GM21576 (cell line): ENCODE measurements around the gene ZNF454.
A peak's percentile ranks its signal among the peaks of the same experiment; 100 is the strongest.

Source experiments
- ATAC-seq: cut with Tn5 transposase; IDR thresholded peaks from one replicate; pipeline ENCODE4 v1.9.1; 2021; ENCODE audit warnings: mild to moderate bottlenecking, moderate library complexity; ENCODE audit not compliant: unreplicated experiment

ZNF454 gene

GRCh38 chr5:178940569-178941360, at the start of gene ZNF454:
ZNF454 (plus strand) TSS chr5:178941198; CDS start chr5:178942792, 1,594 bp downstream.
- no peak for ATAC-seq

DNA sequence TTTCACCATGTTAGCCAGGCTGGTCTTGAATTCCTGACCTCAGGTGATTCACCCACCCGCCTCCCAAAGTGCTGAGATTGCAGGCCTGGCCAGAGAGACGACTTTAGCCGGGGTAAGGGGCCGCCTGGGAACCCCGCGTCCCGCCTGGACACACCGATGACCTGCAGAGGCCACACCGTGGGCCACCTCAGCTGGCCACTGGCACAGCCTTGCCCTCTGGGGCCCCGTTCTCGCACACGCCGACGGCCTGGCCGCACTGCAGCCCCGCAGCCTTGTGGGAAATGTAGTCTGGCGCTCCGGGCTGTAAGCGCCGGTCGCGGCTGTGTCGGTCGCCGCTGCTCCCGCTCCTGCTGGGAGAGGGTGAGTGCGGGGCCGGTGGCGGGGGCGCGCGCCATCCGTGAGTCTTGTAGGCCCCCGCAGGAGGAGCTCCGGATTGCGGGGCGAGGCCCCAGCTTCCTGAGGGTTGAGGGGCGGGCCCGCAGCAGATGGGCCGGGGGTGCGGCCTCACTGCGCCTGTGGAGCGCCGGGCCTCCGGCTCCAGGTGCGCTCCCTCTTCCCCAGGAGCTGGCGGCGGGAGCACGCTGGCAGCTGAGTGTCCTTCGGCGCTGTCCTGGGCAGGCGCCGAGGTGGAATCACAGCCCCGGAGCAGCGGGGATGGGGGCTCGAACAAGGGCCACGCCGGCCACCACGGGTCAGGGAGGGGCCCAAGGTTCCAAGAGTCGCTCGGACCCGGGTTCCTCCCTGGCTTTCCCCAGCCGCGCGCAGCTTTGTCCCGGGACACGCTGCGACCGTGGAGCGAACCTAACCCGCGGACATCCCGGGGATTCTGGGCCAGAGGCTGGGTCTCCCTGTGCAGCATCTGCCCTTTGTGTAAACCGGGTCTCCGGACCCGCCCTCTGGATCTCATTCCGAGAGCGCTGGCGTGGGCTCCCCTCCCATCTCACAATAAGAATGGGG, 45.1 kb upstream of the ZNF454 start, which contains the start of gene ZFP2:
Gene ZFP2, plus strand, starts transcription at position 299 of the 957 bp plus-strand sequence. CDS start 35,401 bp downstream, outside the sequence.
- ATAC-seq: peak; percentile 81

DNA sequence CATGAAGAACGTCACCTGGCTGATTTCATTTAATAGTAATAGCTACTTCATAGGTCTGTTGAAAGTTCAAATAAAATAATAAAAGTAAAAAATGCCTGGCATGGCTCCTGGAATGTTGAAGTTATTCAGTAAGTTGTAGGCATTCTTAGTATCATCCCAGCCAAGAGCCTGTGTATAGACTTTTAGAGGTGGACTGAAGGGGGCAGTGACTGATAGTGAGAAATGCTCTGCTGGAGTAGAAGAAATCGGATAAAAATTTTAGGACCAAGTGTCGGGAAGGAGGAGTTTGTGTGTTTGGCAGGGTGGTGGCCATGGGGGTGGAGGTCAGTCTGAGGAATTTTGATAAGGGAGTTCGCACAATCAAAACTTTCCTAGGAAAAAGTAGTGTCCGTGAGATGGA, 41.7 kb upstream of the ZNF454 start:
- ATAC-seq: no peak

- ATAC-seq: no peak
Measured at GRCh38 chr5:178902849-178903248, 38.1 kb upstream of the ZNF454 start.

- ATAC-seq: no peak
Measured at GRCh38 chr5:178931846-178932760, 8.9 kb upstream of the ZNF454 start.

GRCh38 chr5:178941361-178941760, 363 bp downstream of the ZNF454 start:
- no peak for ATAC-seq

- no peak for ATAC-seq
Measured at GRCh38 chr5:178965465-178966055, 24.6 kb downstream of the ZNF454 start.

DNA sequence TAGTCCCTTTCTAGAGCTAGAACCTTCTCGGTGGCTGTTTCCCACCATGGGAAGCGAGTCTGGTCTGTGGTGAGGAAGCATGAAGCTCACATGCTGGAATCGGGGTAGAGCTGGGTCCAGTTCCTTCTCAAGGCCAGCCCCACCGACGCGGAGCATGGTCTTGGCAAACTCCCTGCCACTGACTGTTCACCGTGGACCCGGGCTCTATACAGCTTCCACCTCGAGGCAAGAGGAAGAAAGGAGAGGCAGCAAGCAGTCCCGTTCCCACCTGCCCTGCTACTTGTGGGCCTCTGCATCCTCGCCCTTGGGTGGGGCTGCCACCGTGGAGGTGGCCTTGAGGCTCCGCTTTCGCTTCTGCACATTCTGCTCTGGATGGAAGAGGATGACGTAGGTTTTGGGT, 40.4 kb downstream of the ZNF454 start:
- no peak for ATAC-seq

DNA sequence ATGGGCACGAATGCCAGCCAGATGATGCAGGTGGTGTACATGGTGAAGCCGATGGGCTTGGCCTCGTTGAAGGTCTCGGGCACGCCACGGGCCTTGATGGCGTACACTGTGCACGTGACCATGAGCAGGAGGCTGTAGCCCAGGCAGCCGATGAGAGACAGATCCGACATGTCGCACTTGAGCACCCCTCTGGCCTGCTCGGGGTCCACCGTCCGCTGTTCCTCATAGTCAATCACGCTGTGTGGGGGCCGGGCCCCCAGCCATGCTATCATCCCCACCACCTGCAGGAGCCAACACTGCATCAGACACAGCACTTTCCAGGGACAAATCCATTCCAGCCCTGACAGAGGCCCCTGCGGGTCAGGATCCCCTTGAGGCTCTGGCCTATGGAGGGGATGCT, 41.9 kb downstream of the ZNF454 start:
- no peak for ATAC-seq

DNA sequence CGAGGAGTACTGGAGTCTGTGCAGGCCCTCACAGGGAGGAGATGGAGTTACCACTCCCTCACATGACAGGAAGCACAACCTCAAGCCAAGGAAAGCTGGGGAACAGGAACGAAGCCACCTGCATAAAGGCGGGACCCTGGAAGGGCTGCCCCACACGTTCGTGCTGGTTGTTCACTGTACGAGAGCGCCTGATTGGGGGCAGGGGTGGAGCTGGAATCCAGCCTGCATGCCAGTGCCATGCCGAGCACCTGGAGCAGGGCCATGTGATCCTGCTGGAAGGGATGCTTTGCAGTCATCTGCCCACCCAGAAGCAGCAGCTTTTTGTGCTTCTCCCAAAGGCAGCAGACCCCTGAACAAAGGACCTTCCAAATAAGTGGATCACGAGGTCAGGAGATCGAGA, 42.7 kb downstream of the ZNF454 start:
- no peak for ATAC-seq

GRCh38 chr5:178984145-178985072, 43.4 kb downstream of the ZNF454 start:
- no peak for ATAC-seq

DNA sequence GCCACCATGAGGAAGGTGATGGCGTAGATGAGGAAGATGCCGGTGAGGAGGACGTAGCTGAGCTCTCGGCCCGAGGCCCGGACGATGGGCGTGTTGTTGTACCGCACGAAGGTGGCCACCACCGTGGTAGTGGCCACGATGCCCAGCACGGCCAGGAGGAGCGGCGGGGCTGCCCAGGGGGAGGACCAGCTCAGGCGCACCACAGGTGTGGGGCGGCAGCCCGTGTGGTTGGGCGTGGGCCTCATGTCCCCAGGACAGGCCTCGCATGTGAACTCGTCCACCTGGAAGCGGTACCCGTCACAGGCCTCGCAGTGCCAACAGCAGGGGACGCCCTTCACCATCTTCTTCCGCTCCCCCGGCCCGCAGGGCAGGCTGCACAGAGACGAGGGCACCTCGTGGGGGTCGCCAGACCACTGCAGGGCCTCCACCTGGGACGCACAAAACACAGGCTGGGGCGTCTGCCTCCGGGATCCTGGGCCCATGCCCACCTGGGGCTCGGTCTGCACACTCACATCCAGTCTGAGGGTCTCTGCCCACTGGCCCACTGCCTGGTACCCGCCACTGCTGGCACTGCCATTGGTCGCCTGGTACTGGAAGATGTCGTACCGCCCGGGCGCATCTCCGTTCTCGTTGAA, 45.4 kb downstream of the ZNF454 start:
- no peak for ATAC-seq

DNA sequence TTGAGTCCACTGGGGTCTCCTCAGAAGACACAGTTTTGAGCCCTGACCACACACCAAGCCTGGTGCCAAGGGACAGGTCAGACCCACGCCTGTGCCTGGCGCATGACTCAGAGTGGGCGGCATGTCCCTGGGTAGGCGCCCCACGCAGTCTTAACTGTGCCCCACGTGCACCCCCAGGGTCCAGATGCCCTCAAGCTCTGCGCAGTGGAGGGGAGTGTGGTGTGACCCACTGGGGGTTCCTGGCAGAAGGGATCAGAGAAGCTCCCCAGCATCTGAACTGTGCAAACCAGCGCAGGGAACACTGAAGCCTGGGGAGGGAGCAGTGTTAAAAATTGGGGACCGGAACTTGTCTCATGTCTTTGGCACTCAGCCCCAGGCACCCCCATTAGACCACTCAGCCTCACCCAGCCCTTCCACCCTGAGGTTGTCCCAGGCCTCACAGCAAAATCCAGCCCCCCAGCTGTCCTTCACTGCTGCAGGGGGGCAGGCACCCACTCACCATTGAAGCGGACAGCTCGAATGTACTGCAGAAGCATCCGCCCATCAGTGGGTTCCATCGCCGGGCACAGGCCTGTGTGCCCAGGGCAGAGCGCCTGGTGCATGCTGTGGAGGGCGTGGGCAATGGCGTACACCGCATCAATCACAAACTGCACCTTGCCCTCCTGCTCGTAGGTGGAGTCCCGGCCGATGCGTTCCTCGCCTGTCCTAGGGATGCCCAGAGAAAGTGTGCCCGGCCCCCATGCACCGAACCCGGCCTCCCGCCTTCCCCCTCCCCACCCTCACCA, 47.6 kb downstream of the ZNF454 start:
- ATAC-seq: no peak

DNA sequence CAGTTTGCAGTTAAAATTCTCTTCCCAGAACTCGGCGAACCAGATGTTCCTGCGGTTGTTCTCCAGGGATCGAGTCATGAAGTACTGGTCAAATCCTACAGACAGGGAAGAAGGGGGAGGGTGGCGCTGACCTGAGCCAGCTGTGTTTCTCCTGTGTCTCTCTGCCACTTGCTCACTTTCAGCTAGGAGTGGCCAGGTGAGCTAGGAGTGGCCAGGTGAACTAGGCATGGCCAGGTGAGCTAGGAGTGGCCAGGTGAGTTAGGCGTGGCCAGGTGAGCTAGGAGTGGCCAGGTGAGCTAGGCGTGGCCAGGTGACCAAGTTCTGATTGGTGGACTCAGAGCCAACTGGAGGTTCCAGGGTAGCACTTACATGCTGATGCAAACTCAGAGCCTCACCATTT, 48.3 kb downstream of the ZNF454 start:
- ATAC-seq: no peak

DNA sequence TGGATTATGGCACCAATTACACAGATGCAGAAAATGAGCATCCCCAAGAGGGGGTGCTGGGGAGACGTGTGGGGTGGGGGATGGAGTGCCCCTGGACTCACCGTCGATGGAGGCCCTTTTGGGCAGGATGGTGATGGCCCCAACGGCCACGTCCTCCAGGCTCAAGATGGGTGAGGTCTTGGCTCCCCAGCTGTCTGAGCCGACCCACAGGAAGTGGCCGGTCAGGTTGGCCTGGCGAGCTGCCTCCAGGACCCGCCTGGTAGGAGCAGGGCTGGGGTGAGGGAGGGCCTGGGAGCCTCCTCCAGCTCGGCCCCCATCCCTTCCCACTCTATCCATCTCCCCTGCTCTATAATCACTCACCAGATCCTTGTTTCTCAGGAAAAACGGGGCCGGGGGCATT, 49.5 kb downstream of the ZNF454 start:
- ATAC-seq: no peak

DNA sequence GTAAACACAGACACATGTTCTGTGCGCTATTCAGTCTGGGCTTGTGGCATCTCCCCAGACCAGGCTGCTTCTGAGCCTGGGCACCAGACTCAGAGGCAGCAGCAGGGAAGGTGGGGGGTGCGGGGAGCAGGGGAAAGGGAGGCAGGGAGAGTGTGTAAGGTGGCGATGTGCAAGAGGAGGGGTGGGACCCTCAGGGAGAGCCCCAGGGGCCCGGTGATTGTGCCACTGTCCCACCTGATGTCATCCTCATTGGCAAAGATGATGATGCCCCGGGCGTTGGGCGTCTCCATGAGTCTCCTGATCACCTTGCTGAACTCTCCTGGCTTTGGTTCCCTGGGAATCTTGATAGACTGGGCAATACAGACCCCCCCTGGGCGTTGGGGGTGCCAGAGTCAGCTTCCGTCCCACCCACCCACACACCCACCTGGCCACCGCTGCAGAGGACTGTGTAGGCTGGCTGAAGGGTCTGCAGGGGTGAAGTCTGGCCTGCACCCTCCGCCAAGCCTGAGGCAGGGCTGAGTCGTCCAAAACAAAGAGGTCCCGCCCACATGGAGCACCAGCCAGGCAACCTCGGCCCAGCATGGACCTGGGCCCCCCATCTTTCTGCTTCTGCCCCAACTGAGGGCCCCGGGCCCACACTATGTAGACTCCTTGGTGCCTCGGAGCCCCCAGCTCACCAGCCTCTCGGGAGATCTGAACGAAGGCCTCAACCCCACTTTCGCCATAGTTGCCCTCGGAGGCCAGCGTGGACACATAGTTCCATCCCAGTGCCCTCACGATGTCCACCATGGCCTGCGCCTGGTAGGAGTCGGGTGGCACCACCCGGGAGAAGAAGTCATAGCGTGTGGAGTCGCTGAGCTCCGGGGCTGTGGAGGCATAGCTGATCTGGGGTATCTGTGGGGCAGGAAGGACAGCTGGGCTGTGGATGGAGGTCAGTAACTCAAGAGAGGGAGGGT, 50.5 kb downstream of the ZNF454 start:
- no peak for ATAC-seq
